OCI-LY1 (cell line): Measurements from ENCODE around the gene TLDC2.

Source experiments
- H2AFZ ChIP-seq: fragments of 200-600 bp; sonication (generic), shearing (Covaris generic); 2 replicates; pipeline ENCODE4 v1.6.0; 2014; ENCODE audit warnings: antibody characterized with exemption, mild to moderate bottlenecking, low read length
- H3F3A ChIP-seq: fragments of 200-600 bp; sonication (generic), shearing (Covaris generic); 2 replicates; pipeline ENCODE4 v1.6.0; 2014; ENCODE audit warnings: mild to moderate bottlenecking, antibody characterized with exemption, low read length, moderate library complexity; ENCODE audit not compliant: insufficient read depth
- H3K27ac ChIP-seq: fragments of 200-600 bp; sonication (generic); 2 replicates; pipeline ENCODE4 v1.5.1; 2014; ENCODE audit warnings: low read length, mixed run types, mild to moderate bottlenecking, low read depth; ENCODE audit not compliant: poor library complexity, severe bottlenecking
- H3K27me3 ChIP-seq: fragments of 200-600 bp; sonication (generic); 2 replicates; pipeline ENCODE4 v1.6.0; 2014; ENCODE audit warnings: antibody characterized with exemption, mild to moderate bottlenecking, low read length, moderate library complexity; ENCODE audit not compliant: insufficient read depth
- H3K36me3 ChIP-seq: fragments of 200-600 bp; sonication (generic); 2 replicates; pipeline ENCODE4 v1.6.1; 2014; ENCODE audit warnings: mild to moderate bottlenecking, antibody characterized with exemption, low read length, moderate library complexity, mixed read lengths; ENCODE audit not compliant: insufficient read depth
- H3K4me1 ChIP-seq: fragments of 200-600 bp; sonication (generic); 2 replicates; pipeline ENCODE4 v1.5.1; 2014; ENCODE audit warnings: mild to moderate bottlenecking, low read length, moderate library complexity; ENCODE audit not compliant: insufficient read depth, severe bottlenecking
- H3K4me2 ChIP-seq: fragments of 200-600 bp; sonication (generic), shearing (Covaris generic); 2 replicates; pipeline ENCODE4 v1.6.1; 2014; ENCODE audit warnings: low read length
- H3K4me3 ChIP-seq: fragments of 200-600 bp; sonication (generic); 2 replicates; pipeline ENCODE4 v1.5.1; 2014; ENCODE audit warnings: low read length, low read depth, mild to moderate bottlenecking, mixed read lengths; ENCODE audit not compliant: poor library complexity, severe bottlenecking
- H3K79me2 ChIP-seq: fragments of 200-600 bp; shearing (Covaris generic); 2 replicates; pipeline ENCODE4 v1.6.1; 2016; ENCODE audit warnings: mixed run types, low read length, mixed read lengths; ENCODE audit not compliant: insufficient read depth
- H3K9ac ChIP-seq: fragments of 200-600 bp; sonication (generic), shearing (Covaris generic); 2 replicates; pipeline ENCODE4 v1.6.1; 2014; ENCODE audit warnings: mild to moderate bottlenecking, low read length, mixed read lengths
- H3K9me2 ChIP-seq: fragments of 200-600 bp; sonication (generic), shearing (Covaris generic); 2 replicates; pipeline ENCODE4 v1.6.1; 2014; ENCODE audit warnings: low read depth, mild to moderate bottlenecking, low read length, mixed read lengths
- H3K9me3 ChIP-seq: fragments of 200-600 bp; shearing (Covaris generic); 2 replicates; pipeline ENCODE4 v1.6.1; 2014; ENCODE audit warnings: low read length, mixed read lengths
- H4K20me1 ChIP-seq: fragments of 200-600 bp; sonication (generic), shearing (Covaris generic); 2 replicates; pipeline ENCODE4 v1.6.0; 2016; ENCODE audit warnings: mild to moderate bottlenecking, low read length; ENCODE audit not compliant: insufficient read depth
- CTCF ChIP-seq: fragments of 200-600 bp; sonication (generic), shearing (Covaris generic); IDR thresholded peaks from 2 replicates; pipeline ENCODE4 v1.5.1; 2017; ENCODE audit warnings: mild to moderate bottlenecking, antibody characterized with exemption, low read length, moderate library complexity, mixed read lengths
- EZH2 ChIP-seq: fragments of 200-600 bp; sonication (generic), shearing (Covaris generic); IDR thresholded peaks from 2 replicates; pipeline ENCODE4 v1.8.0; 2017; ENCODE audit warnings: borderline replicate concordance, mixed run types, mild to moderate bottlenecking, antibody characterized with exemption, low read length, moderate library complexity, mixed read lengths

Gene TLDC2

GRCh38 chr20:36866164-36866563, 9.8 kb upstream of the TLDC2 start:
- H3K4me3 ChIP-seq: no peak overlapping the region
- no peaks in the 10 kb centered on the region for H4K20me1 ChIP-seq
- H3K79me2 ChIP-seq: no peaks in the 10 kb centered on the region
- H3K9me2 ChIP-seq: no peaks in the 10 kb centered on the region
- TF ChIP-seq EZH2 (no peak), CTCF (no peak)
- no peaks in the 10 kb centered on the region; the same call in 1 of the 2 replicates for H3K27me3 ChIP-seq
- peaks cover 30% of the 10 kb centered on the region for H3K4me1 ChIP-seq
- H3K4me2 ChIP-seq: no peak overlapping the region
- no peaks in the 10 kb centered on the region for H3K9me3 ChIP-seq
- no peak overlapping the region for H3K9ac ChIP-seq
- no peaks in the 10 kb centered on the region for H3K36me3 ChIP-seq
- H2AFZ ChIP-seq: no peak overlapping the region
- no peaks in the 10 kb centered on the region for H3F3A ChIP-seq
- H3K27ac ChIP-seq: no peak overlapping the region

- Histone ChIP-seq H3K4me3 (no peak overlapping the region), H3K27ac (no peak overlapping the region), H3K9ac (no peak overlapping the region), H3K9me3 (no peaks in the 10 kb centered on the region), H3K27me3 (no peaks in the 10 kb centered on the region; the same call in 1 of the 2 replicates), H4K20me1 (no peaks in the 10 kb centered on the region), H3F3A (no peaks in the 10 kb centered on the region), H3K36me3 (no peaks in the 10 kb centered on the region), H3K9me2 (no peaks in the 10 kb centered on the region), H3K79me2 (no peaks in the 10 kb centered on the region), H3K4me2 (no peak overlapping the region), H2AFZ (no peak overlapping the region), H3K4me1 (peaks cover 23% of the 10 kb centered on the region)
- no peak for TF ChIP-seq EZH2
- TF ChIP-seq CTCF: no peak
Measured at GRCh38 chr20:36866681-36867495, 9.1 kb upstream of the TLDC2 start.

GRCh38 chr20:36871640-36872570, 4.0 kb upstream of the TLDC2 start:
- Histone ChIP-seq H3K79me2 (no peaks in the 10 kb centered on the region), H3K27me3 (0 out of 2 replicates have a peak, but pooled peaks cover 4% of the 10 kb centered on the region), H3K9ac (no peak overlapping the region), H3K4me1 (peaks cover 9% of the 10 kb centered on the region), H3K27ac (no peak overlapping the region), H2AFZ (no peak overlapping the region), H3K4me2 (no peak overlapping the region), H3K9me2 (no peaks in the 10 kb centered on the region), H4K20me1 (no peaks in the 10 kb centered on the region), H3K36me3 (no peaks in the 10 kb centered on the region), H3K4me3 (no peak overlapping the region), H3K9me3 (no peaks in the 10 kb centered on the region), H3F3A (no peaks in the 10 kb centered on the region)
- no peak for TF ChIP-seq EZH2
- TF ChIP-seq CTCF: no peak
